Fibroblast of skin of back (primary cell): Measurements from ENCODE around the gene ARHGAP10.
"Not testable (repeated sequence)": the region's sequence is repeated elsewhere in the genome, so short reads cannot be mapped to it uniquely, and the experiment has no call there.

ENCODE experiments used
- DNase-seq: peaks from one replicate; pipeline ENCODE4 v3.0.0-alpha.2; 2013

The ARHGAP10 gene

DNA sequence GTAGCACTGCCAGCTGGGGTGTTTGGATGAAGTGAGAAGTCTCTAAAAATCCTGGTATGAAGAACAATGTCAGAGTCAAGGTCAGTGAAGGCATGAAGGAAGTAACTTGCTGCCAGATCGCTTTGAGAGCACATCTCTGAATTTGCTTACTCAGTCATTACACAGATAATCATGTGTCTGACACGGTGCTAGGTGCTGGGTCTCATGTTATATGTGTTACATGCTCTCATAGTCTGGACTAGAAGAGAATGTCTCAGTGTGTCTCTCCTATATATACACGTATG is 337.9 kb downstream of the ARHGAP10 start:
- no peak for DNase-seq

DNA sequence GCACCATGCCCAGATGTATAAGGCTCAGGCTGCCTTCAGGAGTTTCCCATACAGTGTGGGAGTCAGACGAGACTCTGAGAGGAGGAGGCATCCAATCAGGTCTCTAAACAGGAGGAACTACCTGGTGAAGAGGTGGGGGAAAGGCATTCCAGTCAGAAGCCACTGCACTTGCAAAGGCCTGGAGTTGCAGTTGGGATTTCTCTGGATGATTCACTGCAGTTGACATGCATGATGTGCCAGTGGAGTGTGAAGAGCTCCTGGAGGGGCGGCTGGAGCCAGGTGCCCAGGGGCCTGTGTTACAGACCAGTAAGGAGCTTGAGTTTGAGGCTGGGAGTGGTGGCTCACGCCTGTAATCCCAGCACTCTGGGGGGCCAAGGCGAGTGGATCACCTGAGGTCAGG is 339.1 kb downstream of the ARHGAP10 start:
- DNase-seq: no peak

DNA sequence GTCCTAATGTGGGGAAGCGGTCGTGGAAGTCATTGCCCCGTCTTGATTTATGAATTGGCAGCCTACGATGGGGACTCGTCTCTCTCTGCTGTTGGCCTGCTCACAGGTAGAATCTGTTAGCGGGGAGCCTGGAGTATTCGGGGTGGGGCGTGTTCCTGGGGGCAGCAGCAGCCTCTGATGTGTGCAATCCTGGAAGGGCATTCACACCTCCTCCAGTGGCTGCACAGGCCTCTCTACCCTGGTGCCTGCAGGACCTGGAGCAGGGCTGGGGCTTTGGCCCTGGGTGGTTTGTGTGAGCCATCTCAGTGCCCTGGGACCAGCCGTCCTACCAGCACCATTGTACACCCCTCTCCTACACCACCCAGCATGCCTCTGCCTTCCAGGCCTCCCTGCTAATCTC is 340.9 kb downstream of the ARHGAP10 start:
- DNase-seq: no peak

DNA sequence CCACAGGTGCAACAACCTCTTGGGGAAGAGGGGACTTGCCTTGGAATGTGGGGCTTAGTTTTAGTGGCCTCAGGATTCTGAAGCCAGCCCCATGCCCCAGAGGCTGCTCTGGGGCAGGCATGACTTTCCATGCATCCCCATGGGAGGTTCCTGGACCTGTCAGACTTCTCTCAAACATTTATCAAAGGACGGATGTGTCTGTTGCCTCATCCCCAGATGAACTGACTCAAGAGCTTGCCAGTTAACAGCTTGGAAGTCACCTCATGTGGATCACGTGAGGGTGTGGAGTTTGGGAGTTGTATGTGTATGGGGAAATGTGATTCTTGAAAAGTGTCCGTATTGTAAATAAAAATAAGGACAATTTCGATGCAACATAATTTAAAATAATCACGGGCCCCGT is 341.5 kb downstream of the ARHGAP10 start:
- no peak for DNase-seq

DNA sequence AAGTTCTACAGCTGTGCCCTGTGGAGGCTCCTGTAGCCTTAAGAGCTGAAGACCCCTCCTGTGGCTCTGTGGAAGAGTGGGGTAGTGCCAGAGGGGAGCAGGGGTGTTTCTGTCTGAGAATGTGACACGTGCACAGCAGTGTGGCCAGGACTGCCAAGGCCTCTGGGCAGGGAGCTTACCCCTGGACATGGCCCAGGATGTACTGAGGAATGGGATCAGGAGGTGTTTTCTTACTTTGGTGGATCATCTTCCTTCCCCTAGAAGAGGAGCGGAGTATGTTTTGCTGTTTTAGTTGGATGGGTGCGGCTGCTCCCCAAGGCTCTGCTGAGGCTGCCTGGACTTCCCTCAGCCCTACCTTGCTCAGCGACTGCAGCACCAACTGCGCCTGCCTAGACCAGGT is 342.6 kb downstream of the ARHGAP10 start:
- DNase-seq: no peak

DNA sequence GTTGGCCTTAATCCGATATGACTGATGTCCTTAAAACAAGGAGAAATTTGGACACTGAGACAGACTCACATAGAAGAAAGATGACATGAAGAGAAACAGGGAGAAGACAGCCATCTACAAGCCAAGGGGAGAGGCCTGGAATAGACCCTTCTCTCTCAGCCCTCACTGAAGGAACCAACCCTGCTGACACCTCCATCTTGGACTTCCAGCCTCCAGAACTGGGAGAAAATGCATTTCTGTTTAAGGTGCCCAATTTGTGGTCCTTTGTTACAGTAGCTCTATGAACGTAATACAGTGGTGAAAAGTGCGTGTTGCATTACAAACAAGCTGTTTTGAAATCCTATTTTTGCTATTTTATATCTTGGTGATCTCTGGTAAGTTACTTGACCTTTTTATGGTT is 343.6 kb downstream of the ARHGAP10 start:
- no peak for DNase-seq

DNA sequence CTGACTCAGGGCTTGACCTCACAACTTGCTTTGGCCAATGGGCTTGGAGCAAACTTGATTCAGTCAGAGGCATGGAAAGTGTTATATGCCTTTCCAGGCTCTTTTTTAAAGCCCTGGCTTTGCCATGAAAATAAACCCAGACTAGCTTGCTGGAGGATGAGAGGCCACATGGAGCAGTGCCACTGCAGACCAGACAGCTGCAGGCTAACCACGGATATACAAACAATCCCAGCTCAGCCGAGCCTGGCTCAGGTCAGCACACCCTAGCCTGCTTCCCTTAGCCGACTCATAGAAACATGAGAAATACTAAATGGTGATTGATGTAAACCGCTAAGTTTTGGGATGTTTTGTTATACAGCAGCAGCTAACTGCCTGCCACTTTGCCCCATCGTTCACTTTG is 345.1 kb downstream of the ARHGAP10 start:
- DNase-seq: peak; percentile 7

DNA sequence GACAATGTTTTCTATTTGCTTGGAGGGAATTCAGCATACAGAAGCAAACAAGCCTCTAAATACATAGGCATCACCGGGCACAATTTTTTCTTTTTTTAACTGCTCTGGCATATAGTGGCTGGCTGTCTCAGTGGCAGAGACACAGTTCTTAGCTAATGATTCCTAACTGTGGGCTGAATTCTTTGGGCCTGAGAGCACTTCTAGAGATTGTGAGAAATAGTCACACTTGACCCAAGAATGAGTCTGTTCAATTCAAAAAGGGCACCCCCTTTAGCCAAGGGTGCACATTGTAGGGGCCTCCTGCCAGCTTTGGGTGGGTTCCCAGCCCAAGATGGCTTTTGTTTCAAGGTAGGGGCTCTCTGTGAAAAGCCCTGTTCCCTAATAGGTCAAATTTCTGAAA is 345.7 kb downstream of the ARHGAP10 start:
- no peak for DNase-seq

DNA sequence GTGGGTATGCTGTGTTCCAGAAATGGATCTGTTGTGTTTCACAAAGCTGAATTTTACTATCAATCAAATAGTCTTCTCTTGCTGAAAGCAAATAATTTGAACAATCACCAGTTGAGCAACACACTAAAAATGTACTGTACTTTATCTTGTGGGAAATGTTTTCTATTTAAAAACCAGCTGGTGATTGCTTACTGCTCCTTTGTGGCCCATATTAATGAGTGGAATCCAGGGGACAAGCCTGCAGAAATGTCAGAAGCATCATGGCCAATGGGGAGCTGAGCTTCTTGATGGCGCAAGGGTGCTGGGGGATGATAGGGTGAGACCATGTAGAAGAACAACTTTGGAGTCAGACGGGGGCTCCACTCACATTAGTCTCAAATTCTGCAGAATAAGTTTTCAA is 346.2 kb downstream of the ARHGAP10 start:
- DNase-seq: no peak

DNA sequence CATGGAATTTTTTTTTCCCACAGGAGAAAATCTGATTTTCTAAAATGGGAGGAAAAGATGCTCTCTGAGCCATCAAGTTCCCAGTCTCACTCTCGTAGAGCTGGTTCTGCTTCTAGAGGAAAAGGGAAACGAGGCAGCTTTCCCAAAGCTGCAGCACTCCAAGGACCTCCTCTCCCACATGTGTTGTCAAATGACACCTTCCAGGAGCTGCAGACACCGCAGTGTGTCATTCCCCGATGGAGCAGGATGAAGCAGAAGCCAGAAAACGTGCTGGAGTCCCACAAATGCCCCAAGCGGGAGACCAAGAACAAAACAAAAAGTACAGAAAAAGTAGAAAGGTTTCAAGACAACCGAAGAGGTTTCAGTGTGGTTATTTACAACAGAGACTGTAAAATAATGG is 348.1 kb downstream of the ARHGAP10 start:
- no peak for DNase-seq

DNA sequence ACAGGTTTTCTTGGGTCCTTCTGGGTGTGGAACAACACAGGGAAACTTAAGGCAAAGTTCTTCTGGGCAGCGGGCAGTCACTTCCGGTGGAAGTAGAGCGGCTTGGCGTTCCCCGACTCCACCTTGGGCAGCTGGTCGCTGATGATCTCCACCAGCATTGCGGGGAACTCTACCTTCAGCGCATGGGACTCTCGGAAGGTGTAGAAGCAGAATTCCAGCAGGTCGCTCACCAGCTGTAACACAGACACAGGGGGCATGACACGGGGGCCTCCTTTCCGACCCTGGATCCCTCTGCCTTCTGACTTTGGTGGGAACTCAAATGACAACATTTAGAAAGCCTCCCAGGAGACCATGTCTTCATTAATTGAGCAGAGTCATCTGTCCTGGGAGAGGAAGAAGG is 349.4 kb downstream of the ARHGAP10 start:
- no peak for DNase-seq

DNA sequence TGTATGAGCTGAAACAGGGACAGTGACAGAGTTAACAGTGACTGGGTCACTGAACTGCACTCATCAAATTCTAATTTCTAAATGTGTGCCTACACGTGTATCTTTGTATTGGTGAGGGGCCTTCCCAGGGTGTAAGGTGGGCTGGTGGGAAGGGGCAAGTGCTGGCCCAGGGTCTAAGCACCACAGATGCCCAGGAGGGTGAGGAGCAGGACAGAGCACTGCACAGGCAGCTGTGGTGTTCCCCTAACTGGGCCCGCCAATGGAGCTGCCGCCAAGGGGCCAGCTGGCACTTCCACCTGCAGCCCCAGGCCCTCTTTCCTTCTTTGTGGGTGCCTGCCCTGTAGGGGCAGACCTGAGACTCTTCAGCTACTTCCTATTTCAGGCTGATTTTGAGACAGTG is 349.9 kb downstream of the ARHGAP10 start:
- no peak for DNase-seq

DNA sequence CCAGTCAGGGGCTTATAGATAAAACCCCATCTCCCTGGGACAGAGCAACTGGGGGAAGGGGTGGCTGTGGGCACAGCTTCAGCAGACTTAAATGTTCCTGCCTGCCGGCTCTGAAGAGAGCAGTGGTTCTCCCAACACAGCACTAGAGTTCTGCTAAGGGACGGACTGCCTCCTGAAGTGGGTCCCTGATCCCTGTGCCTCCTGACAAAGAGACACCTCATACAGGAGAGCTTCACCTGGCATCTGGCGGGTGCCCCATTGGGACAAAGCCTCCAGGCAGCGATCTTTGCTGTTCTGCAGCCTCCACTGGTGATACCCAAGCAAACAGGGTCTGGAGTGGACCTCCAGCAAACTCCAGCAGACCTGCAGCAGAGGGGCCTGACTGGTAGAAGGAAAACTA is 351.2 kb downstream of the ARHGAP10 start:
- DNase-seq: not testable (repeated sequence)

DNA sequence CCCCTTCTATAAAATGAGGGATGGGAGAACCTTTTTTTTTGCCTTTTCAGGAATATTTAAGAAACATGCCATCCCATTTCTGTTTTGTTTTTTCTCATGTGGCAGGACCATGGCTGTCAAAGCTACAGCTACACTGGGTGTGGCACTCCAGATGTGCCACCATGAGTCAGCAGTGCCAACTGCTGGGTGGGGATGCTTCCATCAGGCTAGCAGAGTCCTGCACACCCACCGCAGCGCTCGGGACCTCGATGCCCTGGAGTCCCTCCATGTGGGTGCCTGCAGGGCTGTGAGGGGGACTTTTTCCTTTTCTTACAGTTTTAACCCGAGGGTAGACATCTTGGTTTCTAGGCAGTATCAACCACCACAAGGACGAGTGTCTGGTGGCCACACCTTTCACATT is 357.7 kb downstream of the ARHGAP10 start:
- no peak for DNase-seq

DNA sequence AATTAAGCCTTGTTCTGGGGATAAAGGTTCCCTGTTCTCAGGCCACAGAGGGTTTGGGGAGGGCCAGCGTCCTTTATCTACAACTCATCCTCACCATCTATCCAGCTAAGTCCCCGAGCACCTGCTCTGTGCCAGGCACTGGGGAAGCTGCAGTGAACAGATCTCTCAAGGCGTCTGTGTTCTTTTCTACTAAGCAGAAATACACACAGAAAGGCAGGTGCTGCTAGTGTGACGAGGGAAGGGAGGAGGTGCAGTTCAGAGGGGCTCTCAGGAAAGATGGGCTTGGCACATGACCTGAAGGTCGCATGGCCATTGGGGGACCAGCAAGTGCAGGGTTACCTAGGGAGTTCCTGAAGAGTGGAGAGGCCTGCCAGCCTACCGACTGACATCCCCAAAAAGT is 358.1 kb downstream of the ARHGAP10 start:
- DNase-seq: no peak

DNA sequence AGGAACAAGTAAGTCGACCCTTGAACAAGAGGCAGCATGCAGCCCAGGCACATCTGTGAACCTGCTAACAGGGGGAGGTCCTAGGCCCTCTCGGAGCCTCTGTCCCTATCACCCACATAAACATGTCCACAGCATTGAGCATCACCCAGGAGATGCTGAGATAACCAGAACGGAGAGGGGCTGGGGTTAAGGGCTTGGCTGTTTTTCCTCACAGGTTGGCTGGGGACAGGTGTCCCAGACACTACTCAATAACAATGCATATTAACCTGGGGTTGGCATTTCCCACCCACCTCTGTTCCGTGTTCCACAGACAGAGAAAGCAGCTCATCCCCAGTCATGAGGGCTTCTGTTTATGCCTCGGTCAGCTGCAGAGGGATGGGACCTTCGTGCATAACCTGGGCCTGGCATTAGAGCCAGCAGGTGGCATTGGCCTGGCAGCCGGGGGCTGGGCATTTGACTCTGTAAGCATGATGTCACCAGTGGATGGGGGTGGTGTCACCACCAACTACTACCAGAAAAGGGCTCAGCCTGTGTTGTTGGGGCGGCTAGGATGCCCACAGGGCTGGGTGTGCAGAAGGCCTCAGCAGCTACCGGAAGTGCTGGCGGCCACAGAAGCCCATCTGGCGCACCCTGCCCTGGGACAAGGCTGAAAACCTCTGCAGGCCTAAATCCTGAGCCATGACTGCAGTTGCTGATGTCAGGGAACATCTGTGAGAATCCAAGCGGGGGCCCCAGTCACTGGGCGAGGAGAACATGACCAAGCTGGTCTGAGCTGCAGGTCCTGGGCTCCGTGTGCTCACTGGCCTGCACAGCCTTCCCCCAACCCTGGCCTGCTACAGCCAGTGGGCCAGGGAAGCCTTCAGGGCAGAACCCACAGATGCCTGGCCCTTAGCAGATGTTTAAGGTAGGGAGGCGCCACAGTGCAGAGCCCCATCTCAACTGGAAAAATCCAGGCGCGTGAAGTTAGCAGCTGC is 358.9 kb downstream of the ARHGAP10 start:
- DNase-seq: no peak

DNA sequence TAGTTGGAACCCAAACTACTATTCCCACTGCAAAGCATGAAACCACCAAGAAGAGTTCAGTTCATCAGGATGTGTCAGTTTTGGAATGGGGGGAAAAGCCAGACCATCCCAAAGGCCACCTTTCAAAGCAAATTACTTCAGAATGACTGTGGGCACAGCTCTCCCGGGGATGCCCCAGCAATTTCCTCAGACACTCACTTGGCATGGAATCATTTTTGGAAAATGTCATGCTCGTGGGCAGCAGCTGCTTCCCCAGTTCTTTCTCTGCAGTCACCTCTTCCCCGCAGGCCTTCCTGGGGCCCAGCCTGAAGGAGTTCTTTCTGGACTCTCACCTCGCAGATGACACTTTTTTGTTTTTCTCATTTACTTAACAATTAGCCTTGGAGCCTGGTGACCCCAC is 360.0 kb downstream of the ARHGAP10 start:
- DNase-seq: no peak

DNA sequence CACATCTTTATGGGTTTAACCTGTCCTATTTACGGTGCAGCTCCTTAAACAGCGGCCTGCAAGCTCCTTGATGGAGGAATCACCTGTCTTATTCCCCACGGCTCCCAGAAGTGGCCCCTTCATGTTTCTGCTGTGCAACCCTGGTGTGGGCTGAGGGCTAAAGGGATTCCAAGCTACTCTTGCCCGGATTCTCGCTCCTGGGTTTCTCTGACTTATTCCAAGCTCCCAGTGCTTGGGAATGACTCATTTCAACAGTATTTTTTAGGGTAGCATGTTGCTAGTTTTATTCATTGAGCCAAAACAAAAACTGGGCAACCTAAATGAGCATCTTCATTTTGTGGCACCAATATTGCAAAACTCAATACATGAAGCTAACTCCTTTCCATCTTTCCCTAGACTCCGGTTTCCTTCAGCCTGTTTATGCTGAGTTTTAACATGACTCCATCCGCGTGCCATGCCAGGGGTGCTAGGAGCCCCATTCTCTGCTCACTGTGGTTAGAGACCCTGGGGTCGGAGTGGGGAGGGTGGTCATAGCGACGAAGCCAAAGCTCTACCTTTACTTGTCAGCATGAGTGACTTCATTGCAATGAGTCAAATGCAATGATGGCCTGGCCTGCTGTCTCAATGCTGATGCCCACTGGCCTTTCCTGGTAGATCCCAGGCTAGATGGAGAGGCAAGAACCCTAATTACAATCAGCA is 360.6 kb downstream of the ARHGAP10 start:
- no peak for DNase-seq

DNA sequence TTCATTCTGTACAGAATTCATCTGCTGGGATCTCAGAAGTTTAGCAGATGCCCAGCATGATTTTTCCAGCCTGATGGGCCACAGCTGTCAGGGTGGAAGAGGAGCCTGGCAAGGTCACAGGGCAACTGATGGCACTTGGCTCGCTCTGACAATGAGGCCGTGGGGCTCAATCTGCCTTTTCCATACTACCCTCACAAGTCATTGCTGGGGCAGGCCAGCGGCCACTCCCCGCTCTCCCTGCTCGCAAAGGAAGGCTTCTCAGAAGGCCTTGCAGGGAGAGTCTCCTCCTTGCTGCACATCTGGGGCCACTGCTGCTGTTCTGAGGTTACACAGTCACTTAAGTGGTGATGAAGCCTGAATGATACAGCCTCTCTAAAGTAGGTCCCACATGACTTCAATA is 361.2 kb downstream of the ARHGAP10 start:
- no peak for DNase-seq

DNA sequence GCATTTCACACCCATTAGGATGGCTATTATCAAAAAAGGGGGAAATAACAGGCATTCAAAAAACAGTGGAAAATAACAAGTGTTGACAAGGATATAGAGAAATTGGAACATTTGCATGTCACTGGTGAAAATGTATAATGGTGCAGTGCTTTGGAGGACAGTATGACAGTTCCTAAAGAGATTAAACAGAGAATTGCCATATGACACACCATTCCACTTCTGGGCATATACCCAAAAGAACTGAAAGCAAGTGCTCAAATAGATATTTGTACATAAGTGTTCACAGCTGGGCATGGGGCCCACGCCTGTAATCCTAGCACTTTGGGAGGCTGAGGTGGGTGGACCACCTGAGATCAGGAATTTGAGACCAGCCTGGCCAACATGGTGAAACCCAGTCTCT is 362.3 kb downstream of the ARHGAP10 start:
- no peak for DNase-seq

DNA sequence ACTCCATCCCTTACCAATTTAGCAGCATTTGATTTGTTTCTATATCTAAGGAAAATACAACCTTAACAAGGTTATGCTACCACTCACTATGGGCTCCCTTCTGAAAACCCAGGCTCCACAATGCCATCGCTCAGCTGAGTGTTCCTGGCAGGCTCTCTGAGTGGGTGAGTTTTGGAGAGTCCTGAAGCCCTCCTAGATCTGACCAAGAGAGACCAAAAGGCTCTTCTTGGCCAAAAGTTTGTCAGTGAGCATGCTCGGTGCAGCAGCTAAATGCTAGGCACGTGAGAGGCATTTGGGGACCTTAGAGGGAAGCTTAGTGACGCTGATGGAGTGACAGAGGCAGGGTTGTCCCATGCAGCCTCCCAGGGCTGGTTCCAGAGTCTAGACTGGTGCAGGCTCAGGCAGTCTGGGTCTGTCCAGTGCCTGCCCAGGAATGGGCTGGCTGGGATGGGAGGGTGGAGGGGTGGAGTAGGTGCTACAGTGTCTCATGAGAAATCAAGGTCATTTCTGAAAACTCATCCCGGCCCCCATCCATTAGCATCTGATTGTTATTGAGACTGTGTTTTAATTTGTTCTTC is 363.5 kb downstream of the ARHGAP10 start:
- no peak for DNase-seq

DNA sequence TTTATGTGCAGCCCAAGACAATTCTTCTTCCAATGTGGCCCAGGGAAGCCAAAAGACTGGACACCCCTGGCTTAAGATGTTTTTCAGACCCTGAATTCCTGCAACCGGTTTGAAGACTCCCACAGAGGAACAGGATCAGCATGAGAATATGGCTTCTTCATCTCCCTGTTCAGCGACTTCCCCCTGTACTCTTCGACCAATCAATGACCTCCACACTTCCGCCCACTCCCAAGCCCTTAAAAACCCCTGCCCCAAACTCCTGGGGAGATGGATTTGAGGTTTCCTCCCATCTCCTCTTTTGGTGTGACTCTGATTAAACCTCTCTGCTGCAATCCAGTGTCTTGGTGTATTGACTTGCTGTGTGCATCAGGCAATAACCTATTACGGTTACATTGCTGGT is 365.9 kb downstream of the ARHGAP10 start:
- no peak for DNase-seq

DNA sequence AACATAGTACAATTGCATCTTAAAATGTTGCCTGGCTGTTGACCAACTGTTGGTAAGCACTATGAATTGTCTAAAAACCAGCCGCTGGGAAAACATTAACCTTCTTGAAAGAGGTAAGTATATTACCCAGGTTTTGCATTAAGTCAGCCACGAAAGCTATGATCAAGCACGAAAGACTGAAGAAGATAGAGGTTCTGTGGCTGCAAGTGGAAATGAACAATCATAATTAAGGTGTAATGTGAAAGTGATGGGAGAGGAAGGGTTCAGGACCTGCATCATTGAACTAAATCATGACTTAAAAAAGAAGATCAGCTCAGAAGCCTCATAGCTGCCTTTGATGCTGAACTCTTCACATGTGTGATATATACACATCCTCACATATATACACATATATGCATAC is 369.3 kb downstream of the ARHGAP10 start:
- no peak for DNase-seq

DNA sequence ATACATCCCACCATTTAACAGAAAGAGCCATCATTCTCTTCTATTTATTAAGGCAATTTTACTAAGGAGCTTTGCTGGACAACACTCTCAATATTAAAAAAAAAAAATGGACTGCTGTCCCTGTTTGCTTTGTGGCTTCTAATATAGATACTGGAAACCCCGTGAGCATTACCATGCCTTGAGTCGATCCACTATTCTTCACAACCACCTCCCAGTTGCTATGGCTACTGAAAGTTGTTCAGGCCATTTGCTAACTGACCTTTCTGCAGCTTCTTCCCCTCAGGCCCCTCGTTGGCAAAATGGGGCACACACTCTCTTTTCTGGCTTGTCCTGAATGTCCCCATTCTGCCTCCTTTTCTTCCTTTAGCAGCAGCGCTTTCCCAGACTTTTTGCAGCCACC is 369.9 kb downstream of the ARHGAP10 start:
- DNase-seq: no peak
